Activated T-cell treated with anti-CD3 and anti-CD28 coated beads, Interleukin-2, amount 50 U/mL, for 4 hours (primary cell): ENCODE results near the gene ARHGAP45. TPM values are rescaled to one million over a fixed set of nuclear protein-coding genes. Genes with fewer than 3 reads are reported as not detected.
A peak's percentile ranks its signal among the peaks of the same experiment; 100 is the strongest.

Source experiments
- ATAC-seq, 2 donors: fragments of 200-7000 bp; cut with Tn5 transposase; one replicate each; pipeline ENCODE4 v1.10.0; 2021
- DNase-seq: peaks from one replicate; pipeline ENCODE4 v3.0.0-alpha.2; 2020
- H3K27me3 Mint-ChIP-seq: one replicate; pipeline ENCODE4 v1.8.0; 2021; ENCODE audit warnings: low read depth, mixed read lengths
- H3K36me3 Mint-ChIP-seq: one replicate; pipeline ENCODE4 v1.8.0; 2022; ENCODE audit warnings: mixed read lengths; ENCODE audit not compliant: insufficient read depth
- H3K4me1 Mint-ChIP-seq: one replicate; pipeline ENCODE4 v1.8.0; 2021; ENCODE audit warnings: low read depth, mixed read lengths
- H3K4me3 Mint-ChIP-seq: one replicate; pipeline ENCODE4 v1.8.0; 2021; ENCODE audit warnings: mild to moderate bottlenecking, moderate library complexity, mixed read lengths
- H3K9me3 Mint-ChIP-seq: one replicate; pipeline ENCODE4 v1.8.0; 2021; ENCODE audit warnings: mixed read lengths
- total RNA-seq, 3 donors: library from RNA; stranded (reverse); gene quantifications; one replicate each; pipeline ENCODE4 v1.2.1, GENCODE V29; 2021

The ARHGAP45 gene
- total RNA-seq, 3 donors from 2014 or later, result 128 to 133 (median 133) TPM

DNA sequence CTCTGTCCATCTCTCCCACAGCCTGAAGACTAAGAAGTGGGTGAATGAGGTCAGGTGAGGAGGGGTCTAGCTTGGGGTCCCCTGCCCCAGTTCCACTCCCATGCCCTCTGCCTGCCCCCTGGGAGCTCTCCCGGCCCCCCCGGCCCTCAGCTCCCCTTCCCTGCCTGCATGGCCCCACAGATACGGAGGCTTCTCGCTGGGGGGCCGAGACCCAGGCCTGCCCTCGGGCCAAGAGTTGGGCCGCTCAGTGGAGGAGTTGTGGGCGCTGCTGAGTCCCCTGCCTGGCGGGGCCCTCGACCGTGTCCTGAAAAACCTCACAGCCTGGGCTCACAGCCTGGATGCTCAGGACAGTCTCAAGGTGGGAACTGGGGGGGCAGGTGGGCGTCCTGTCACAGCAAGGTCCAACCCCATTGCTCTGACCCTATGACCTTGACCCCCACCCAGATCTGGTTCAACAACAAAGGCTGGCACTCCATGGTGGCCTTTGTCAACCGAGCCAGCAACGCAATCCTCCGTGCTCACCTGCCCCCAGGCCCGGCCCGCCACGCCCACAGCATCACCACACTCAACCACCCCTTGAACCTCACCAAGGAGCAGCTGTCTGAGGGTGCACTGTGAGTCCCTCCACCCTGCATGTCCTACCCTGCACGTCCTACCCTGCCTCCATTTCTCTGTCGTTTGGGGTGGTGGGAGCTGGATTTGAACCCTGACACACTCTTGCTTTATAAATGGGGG, 10.9 kb upstream of the ARHGAP45 start:
- H3K27me3 Mint-ChIP-seq, result no peaks in the 10 kb centered on the region
- no peak overlapping the region for H3K4me3 Mint-ChIP-seq
- no peaks in the 10 kb centered on the region for H3K9me3 Mint-ChIP-seq
- ATAC-seq (no peak), DNase-seq (no peak)
- H3K36me3 Mint-ChIP-seq, result peaks cover 12% of the 10 kb centered on the region
- peaks cover 25% of the 10 kb centered on the region for H3K4me1 Mint-ChIP-seq

DNA sequence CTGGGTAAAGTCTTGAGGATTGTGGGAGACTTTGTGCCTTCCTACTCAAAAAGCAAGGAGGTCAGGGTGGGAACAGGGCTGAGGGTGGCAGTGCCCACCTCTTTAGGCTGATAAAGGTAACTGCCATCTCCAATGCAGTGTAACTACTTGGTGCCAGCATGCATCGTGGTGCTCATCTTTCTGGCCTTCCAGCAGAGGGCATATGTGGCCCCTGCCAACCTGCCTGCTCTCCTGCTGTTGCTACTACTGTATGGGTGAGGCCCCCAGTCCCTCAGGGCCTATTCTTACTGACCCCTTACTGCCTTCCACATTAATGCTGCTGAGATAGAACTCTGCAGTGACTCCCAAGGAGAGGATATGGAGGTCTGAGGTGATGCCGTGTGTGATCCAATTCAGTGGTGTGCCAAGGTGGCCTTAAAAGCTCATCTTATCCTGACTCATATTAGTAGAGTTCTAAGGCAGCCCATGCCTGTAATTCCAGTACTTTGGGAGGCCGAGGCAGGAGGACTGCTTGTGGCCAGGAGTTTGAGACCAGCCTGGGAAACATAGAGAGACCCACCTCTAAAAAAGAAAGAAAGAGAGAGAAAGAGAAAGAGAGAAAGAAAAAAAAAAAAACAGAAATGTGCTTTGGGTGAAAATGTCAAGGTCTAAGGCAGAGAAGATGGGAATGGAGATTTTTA, 9.7 kb upstream of the ARHGAP45 start:
- H3K4me1 Mint-ChIP-seq, result peaks cover 25% of the 10 kb centered on the region
- no peak overlapping the region for H3K4me3 Mint-ChIP-seq
- H3K9me3 Mint-ChIP-seq, result no peaks in the 10 kb centered on the region
- H3K36me3 Mint-ChIP-seq, result peaks cover 11% of the 10 kb centered on the region
- DNase-seq (peak; percentile 44), ATAC-seq (peak; percentile 74 to 81)
- H3K27me3 Mint-ChIP-seq, result no peaks in the 10 kb centered on the region

DNA sequence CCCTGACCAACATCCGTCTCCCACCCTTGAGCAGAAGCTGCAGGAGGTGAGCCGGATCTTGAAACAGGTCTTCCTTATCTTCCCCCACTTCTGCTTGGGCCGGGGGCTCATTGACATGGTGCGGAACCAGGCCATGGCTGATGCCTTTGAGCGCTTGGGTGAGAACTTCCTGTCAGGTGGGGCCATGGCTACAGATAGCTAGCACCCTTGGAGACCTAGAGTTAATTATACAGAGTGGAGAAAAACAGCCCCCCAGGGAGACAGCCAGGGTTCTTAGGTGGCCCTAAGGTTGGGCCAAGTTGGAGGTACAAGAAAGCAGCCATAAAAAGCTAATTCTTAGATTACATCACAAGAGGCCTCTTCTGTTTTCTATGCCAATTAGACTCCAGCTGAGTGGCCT, 8.9 kb upstream of the ARHGAP45 start:
- ATAC-seq (no peak), DNase-seq (no peak)
- peaks cover 11% of the 10 kb centered on the region for H3K36me3 Mint-ChIP-seq
- no peaks in the 10 kb centered on the region for H3K27me3 Mint-ChIP-seq
- H3K4me3 Mint-ChIP-seq, result no peak overlapping the region
- H3K9me3 Mint-ChIP-seq, result no peaks in the 10 kb centered on the region
- peaks cover 23% of the 10 kb centered on the region for H3K4me1 Mint-ChIP-seq

DNA sequence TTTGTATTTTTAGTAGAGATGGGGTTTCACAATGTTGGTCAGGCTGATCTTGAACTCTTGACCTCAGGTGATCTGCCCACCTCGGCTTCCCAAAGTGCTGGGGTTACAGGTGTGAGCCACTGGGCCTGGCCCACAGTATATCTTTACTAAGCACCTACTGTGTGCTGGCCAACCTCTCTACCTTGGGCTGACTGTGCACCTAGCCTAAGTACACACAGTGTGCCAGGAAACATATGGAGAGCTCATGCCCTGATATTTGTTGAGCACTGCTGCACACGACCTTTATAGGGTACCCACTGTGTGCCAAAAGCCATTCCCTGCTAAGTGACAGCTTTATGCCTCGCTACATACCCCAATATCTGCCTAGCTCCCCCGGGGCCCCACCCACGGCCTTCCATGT, 6.3 kb upstream of the ARHGAP45 start:
- Mint-ChIP-seq H3K27me3 (no peaks in the 10 kb centered on the region), H3K4me3 (no peak overlapping the region)

DNA sequence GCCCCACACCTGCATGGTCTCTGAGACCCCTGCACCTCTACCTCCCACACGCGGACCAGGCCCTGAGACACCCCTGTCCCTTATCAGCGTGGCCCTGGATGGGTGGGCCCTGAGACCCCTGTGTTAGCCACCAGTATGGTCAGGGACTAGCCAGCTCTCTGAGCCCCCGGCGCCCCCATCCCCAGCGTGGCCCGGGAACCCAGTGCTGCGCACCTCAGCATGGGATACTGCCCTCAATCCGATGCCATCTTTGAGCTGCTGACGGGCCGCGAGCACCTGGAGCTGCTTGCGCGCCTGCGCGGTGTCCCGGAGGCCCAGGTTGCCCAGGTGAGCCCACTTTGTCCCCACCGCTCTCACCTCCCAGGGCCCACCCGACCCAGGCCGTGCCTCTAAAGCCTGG, 5.0 kb upstream of the ARHGAP45 start:
- Mint-ChIP-seq H3K4me1 (peaks cover 39% of the 10 kb centered on the region), H3K36me3 (peaks cover 3% of the 10 kb centered on the region), H3K27me3 (no peaks in the 10 kb centered on the region), H3K9me3 (no peaks in the 10 kb centered on the region), H3K4me3 (no peak overlapping the region)
- DNase-seq (no peak), ATAC-seq (no peak)

More for the DNA sequence above, 6.3 kb upstream of the ARHGAP45 start:
- no peaks in the 10 kb centered on the region for H3K9me3 Mint-ChIP-seq
- H3K36me3 Mint-ChIP-seq, result peaks cover 11% of the 10 kb centered on the region
- H3K4me1 Mint-ChIP-seq, result peaks cover 36% of the 10 kb centered on the region
- DNase-seq (no peak), ATAC-seq (no peak)

DNA sequence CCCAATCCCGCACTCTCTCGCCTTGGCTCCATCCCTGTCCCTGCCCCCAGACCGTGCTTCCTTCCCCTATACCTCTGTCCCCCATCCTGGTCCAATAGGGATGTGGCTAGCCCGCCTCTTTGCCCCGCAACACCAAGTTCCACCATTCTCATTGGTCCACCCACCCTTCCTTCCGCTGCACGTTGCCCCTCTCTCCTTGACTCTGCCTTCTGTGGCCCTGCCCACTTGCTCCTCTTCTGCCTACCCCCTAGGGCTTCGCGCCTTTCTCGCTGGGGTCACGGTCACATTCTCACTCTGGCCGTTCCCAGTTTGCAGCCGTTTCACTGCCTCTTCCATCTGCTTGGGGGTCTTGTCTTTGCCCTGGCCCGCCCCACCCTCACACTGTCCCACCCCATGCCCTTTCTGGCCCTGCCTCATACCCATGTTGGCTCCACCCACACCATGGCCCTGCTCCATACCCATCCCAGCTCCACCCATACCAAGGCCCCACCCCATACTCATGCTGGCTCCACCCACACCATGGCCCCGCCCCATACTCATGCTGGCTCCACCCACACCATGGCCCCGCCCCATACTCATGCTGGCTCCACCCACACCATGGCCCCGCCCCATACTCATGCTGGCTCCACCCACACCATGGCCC, 4.5 kb upstream of the ARHGAP45 start:
- H3K4me3 Mint-ChIP-seq, result no peak overlapping the region
- DNase-seq, result no peak

DNA sequence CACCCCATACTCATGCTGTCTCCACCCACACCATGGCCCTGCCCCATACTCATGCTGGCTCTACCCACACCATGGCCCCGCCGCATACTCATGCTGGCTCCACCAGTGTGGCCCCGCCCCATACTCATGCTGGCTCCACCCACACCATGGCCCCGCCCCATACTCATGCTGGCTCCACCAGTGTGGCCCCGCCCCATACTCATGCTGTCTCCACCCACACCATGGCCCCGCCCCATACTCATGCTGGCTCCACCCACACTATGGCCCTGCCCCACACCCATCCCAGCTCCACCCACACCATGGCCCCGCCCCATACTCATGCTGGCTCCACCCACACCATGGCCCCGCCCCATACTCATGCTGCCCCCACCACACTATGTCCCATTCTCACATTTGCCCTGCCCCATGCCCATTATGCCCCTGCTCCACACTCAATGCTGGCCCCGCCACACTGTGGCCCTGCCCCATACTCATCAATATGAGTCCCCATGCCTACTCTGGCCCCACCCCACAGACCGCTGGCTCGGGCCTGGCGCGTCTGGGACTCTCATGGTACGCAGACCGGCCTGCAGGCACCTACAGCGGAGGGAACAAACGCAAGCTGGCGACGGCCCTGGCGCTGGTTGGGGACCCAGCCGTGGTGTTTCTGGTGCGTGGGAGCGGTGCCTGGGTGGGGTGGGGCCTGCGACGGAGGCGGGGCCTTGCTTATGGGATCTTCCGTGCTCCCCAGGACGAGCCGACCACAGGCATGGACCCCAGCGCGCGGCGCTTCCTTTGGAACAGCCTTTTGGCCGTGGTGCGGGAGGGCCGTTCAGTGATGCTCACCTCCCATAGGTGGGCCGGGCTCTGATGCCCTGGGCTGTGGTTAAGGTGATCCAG, 3.7 kb upstream of the ARHGAP45 start:
- no peak overlapping the region for H3K4me3 Mint-ChIP-seq
- H3K9me3 Mint-ChIP-seq, result no peaks in the 10 kb centered on the region
- H3K4me1 Mint-ChIP-seq, result peaks cover 26% of the 10 kb centered on the region
- H3K27me3 Mint-ChIP-seq, result no peaks in the 10 kb centered on the region
- no peak for DNase-seq
- no peaks in the 10 kb centered on the region for H3K36me3 Mint-ChIP-seq
- ATAC-seq, result peak in 1 of 2 donors; percentile 7

More for the DNA sequence above, 4.5 kb upstream of the ARHGAP45 start:
- H3K27me3 Mint-ChIP-seq, result no peaks in the 10 kb centered on the region
- ATAC-seq, result no peak
- H3K4me1 Mint-ChIP-seq, result peaks cover 34% of the 10 kb centered on the region
- no peaks in the 10 kb centered on the region for H3K9me3 Mint-ChIP-seq
- peaks cover under 1% of the 10 kb centered on the region for H3K36me3 Mint-ChIP-seq

DNA sequence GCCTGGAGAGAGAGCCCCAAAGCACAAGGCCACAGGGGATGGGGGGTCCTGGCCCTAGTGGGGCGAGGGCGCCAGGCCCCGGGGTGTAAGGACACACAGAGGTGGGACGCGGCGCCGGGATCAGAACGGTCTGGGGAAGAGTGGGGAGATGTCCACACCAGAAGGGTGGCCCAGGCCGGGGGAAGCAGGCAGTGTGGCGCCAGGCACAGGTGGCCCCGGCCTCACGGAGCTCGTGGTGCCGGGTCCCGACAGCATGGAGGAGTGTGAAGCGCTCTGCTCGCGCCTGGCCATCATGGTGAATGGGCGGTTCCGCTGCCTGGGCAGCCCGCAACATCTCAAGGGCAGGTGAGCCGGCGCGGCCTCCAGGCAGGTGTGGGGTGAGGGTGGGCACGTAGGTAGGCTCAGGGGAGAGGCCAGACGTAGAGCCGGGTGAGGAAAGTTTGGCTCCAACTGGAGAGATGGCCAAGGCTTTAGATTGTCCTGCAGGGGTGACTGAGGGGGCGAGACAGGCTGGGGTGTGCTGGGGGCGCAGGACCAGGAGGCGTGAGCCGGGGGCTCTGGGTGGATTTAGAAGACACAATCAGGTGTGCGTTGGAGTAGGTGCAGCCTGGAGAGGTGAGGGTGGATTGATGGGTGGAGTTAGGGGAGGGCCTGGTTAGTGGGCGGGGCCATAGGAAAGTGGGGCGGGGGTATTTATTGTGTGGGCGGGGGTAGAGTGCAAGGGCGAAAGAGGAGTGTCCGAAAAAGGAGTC, 2.9 kb upstream of the ARHGAP45 start:
- H3K4me1 Mint-ChIP-seq, result peaks cover 29% of the 10 kb centered on the region
- no peaks in the 10 kb centered on the region for H3K27me3 Mint-ChIP-seq
- no peak for ATAC-seq
- no peaks in the 10 kb centered on the region for H3K9me3 Mint-ChIP-seq
- peaks cover 3% of the 10 kb centered on the region for H3K36me3 Mint-ChIP-seq
- H3K4me3 Mint-ChIP-seq, result no peak overlapping the region
- no peak for DNase-seq

DNA sequence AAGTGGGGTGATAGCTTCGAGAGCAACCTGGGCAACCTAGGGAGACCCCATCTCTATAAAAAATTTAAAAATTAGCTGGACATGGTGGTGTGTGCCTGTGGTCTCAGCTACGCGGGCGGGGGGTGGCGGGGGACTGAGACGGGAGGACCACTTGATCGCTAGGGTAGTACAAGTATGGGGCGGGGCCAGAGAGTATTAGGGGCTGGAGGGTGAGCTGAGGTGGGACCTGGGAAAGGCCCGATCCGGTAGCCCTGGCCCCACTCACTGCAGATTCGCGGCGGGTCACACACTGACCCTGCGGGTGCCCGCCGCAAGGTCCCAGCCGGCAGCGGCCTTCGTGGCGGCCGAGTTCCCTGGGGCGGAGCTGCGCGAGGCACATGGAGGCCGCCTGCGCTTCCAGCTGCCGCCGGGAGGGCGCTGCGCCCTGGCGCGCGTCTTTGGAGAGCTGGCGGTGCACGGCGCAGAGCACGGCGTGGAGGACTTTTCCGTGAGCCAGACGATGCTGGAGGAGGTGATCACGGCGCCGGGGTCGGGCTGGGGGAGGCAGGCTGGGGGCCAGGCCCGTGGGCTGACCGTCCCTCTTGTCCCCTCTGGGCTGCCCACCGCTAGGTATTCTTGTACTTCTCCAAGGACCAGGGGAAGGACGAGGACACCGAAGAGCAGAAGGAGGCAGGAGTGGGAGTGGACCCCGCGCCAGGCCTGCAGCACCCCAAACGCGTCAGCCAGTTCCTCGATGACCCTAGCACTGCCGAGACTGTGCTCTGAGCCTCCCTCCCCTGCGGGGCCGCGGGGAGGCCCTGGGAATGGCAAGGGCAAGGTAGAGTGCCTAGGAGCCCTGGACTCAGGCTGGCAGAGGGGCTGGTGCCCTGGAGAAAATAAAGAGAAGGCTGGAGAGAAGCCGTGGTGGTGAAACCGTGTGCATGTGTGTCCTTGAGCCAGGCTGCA, 2.0 kb upstream of the ARHGAP45 start:
- Mint-ChIP-seq H3K36me3 (peaks cover 7% of the 10 kb centered on the region), H3K9me3 (no peaks in the 10 kb centered on the region), H3K27me3 (no peaks in the 10 kb centered on the region), H3K4me3 (peak overlapping the region; percentile 49), H3K4me1 (peaks cover 35% of the 10 kb centered on the region)
- DNase-seq, result peak; percentile 71
- ATAC-seq, result peak; percentile 47 to 52

DNA sequence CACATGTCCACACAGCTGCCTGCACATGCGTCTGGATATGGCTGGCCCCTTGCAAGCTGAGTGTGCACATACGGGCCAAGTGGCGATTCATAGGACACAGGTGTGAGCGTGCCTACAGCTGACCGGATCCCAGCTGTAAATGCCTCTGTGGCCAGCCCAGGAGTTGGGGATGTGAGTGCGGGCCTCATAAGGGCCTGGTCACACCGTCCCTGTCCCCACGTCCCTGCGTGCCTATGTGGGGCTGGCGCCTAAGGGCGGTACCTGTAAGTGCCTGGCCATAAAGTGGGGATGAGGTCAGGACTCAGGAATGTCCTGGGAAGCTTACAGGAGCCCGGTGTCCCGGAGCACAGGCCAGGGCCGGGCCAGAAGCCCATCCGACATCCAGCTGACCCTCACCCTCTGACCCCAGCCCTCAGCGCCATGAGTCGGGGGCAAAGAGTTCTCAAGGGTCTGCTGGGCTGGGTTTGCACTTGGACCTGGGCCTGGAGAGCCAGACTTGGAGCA, 1.3 kb upstream of the ARHGAP45 start:
- Mint-ChIP-seq H3K4me3 (peak overlapping the region; percentile 49), H3K9me3 (no peaks in the 10 kb centered on the region), H3K36me3 (peaks cover 7% of the 10 kb centered on the region), H3K27me3 (no peaks in the 10 kb centered on the region), H3K4me1 (peaks cover 37% of the 10 kb centered on the region)
- no peak for DNase-seq
- ATAC-seq, result no peak

DNA sequence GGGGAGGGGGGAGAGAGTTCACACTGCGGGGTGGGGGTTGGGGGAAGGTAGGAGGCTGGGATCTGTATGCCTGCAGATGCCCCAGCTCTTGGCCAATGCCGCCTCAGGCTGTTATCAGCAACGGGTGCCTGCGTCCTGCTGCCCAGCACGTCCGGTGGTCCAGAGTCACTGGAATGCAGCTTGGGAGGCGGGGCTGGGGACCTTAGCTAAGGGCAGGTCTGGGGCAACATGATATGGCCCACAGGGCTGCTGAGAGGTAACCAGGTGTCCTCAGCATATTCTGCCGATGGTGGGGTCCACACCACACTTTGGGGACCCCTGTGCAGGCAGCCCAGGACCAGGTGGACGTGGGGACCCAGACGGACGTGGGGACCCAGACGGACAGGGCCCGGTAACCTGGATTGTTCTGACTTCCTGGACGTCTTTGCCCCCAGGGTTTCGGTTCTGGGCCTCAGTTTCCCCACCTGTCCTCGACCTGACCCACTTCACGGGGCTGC, 668 bp upstream of the ARHGAP45 start:
- peak overlapping the region; percentile 53 for H3K4me3 Mint-ChIP-seq
- no peaks in the 10 kb centered on the region for H3K27me3 Mint-ChIP-seq
- DNase-seq, result no peak
- peaks cover 37% of the 10 kb centered on the region for H3K4me1 Mint-ChIP-seq
- H3K9me3 Mint-ChIP-seq, result no peaks in the 10 kb centered on the region
- ATAC-seq, result no peak
- H3K36me3 Mint-ChIP-seq, result peaks cover 7% of the 10 kb centered on the region

DNA sequence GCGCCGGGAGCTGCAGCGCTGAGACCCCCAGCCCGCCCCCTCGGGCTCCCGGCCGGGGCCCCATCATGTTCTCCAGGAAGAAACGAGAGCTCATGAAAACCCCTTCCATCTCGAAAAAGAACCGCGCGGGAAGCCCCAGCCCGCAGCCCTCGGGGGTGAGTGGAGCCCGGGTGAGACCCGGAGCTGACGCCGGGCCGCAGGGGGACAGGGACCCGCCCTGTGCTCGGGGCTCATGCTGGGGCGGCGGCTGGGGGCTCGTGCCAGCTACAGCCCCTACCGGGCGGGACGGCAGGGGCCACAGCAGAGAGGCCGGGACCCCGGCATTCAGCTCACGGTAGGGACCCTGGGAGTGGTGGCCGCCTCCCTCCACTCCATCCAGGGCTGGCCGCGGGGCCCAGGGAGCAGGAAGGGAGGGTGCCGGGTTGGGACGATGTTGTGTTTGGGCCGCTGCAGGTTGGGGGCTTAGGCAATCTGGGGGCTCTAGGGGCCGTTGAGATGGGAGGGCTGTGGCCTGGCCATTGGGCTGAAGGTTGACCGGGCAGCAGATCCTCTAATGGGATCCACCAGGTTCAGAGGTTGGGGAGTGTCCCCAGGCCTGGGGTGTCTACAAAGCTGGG, 482 bp downstream of the ARHGAP45 start:
- Mint-ChIP-seq H3K4me3 (peak overlapping the region; percentile 89), H3K4me1 (peaks cover 46% of the 10 kb centered on the region), H3K9me3 (no peaks in the 10 kb centered on the region), H3K36me3 (peaks cover 14% of the 10 kb centered on the region), H3K27me3 (no peaks in the 10 kb centered on the region)
- DNase-seq (peak; percentile 64), ATAC-seq (peak; percentile 59 to 60)
